HG02588 (cell line): ENCODE results near the gene UBE2I.

Experiments
- ATAC-seq: cut with Tn5 transposase; IDR thresholded peaks from one replicate; pipeline ENCODE4 v1.9.1; 2021; ENCODE audit warnings: mild to moderate bottlenecking, moderate library complexity; ENCODE audit not compliant: unreplicated experiment

UBE2I gene

DNA sequence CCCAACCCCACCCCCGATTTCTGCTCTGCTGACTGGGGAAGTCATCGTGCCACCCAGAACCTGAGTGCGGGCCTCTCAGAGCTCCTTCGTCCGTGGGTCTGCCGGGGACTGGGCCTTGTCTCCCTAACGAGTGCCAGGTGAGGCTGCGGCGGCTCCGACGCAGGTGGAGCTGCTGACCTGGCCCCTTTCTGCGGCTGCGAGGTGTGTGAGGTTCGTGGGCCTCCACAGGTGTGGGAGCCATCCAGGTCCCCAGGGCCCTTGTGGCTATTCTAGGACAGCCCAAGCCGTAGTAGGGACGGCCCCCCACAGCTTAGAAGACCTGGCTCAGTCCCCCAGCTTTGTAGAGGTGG lies 3.0 kb downstream of the UBE2I start:
- ATAC-seq: no peak

DNA sequence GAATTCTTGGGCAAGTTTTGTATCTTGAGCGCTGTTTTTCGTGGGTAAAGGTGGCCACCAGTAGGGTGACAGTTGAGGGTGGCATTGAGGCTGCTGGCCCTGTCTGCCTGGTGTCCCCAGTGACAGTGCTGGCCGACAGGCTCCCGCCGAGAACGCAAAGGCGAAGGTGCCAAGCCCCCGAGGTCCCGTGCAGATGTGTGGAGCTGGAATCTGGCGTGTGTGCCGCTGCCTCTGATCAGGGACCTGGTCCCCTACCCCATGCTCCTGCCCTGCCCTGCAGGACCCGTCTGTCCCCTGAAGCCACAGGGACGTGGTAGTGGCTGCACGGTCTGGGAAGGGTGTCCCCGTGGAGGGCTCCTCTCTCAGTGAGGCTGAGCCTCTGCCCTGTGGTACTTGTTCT lies 3.5 kb downstream of the UBE2I start:
- no peak for ATAC-seq

DNA sequence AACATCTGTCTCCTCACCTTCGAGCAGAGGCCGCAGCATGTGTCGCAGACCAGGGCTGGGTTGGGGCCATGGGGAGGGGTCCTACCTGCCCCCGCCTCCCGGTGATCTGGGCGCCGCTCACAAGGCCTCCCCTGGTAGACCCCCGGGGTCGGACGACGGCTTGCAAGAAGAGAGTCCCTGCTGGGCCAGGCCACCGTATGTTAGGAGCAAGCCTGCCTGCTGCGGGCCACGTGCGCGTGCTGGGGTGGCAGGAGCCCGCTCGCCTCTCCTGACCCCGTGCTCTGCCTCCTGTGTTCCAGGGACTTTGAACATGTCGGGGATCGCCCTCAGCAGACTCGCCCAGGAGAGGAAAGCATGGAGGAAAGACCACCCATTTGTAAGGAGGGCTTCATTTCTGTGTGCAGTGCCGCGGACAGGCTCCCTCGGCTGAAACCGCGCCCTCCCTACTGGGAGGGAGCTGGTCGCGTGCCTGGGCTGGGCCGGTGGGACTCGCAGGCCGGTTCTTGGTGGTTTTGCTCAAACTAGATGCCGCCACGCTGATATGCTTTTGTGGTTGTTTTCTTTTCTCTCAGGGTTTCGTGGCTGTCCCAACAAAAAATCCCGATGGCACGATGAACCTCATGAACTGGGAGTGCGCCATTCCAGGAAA lies 4.4 kb downstream of the UBE2I start:
- no peak for ATAC-seq

DNA sequence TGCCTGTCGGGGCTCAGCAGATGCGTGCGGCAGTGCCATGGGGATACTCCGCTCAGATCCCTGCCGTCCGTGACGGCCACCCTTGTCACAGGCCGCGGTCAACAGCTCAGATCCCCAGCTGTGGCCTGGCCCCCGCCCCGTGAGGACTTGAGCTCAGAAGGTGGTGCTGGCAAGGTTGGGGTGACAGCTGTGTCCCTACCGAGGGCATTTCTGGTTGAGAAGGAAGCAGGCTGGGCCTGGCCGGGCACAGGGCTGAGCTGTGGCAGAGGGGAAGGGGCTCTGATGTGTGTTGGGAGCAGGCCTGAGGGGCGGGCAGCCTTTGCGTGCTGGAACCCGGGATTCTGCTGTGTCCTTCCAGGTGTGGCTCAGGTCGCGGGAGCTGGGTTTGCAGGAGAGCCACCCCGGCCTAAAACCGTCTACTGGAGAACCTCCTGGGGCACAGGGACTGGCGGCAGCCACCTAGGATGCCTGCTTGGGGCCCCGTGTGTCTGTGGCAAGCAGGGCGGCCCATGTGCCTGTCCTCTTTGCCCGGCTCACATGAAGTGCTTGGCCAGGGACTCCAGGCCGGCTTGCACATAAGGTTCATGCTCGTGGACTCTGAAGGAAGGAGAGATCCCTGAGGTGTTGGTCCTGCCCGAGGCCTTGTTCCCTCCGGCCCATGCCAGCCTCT lies 5.1 kb downstream of the UBE2I start:
- no peak for ATAC-seq

DNA sequence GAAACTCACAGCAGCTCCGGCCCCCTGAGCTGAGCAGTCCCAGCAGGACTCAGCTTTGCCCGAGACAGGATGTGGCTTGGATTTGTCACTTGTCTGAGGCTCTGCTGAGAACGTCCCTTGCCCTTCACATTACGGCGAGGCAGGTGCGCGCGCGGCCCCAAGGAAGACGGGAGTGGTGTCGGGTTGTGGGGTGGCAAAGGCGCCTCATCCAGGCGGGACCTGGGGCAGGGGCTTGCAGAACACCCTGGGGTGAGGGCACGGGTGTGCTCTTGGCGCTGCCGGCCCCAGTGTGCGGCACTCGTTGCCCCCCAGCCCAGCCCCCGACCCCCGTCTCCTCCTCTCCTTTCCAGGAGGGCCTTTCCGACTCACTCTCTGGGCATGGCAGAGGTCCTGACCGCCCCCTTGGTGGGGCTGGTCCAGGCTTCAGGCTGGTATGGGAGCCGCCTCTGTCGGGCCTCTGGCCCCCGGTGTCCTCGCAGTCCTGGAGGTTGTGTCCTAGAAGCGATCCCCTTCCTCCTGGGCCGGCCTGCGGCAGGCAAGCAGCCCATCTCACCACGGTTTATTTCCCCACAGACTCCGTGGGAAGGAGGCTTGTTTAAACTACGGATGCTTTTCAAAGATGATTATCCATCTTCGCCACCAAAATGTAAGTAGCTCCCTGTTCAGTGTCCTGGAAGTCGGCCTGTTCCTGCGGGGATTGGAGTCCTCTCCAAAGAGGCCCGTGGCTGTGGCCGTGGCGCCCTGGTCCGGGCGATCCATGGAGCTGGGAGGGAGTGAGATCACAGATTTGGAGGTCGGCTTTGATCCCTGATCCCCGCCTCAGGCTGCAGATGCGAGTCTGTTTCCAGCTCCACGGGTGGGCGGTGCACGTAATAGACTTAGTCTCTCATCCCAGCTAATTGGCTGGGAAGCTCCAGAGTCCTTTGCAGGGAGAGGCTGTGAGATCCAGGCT lies 5.9 kb downstream of the UBE2I start:
- ATAC-seq: no peak

DNA sequence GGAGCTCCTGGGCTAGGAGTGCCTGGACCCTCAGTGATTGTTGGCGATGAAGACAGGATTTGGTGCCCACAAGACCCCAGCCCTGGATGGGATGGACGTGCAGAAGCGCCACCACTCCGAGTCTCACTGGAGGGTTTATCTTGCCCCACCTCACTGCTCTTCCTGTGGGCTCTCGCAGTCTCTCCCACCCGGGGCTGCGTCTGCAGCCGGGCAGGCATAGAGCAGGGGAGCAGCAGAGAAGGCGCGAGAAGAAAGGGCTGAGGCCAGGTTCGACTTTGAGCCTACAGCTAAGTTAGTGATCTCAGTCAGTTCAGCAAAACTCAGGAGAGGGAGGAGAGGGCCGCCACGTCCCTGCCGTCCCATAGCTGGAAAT lies 6.6 kb downstream of the UBE2I start:
- ATAC-seq: no peak

DNA sequence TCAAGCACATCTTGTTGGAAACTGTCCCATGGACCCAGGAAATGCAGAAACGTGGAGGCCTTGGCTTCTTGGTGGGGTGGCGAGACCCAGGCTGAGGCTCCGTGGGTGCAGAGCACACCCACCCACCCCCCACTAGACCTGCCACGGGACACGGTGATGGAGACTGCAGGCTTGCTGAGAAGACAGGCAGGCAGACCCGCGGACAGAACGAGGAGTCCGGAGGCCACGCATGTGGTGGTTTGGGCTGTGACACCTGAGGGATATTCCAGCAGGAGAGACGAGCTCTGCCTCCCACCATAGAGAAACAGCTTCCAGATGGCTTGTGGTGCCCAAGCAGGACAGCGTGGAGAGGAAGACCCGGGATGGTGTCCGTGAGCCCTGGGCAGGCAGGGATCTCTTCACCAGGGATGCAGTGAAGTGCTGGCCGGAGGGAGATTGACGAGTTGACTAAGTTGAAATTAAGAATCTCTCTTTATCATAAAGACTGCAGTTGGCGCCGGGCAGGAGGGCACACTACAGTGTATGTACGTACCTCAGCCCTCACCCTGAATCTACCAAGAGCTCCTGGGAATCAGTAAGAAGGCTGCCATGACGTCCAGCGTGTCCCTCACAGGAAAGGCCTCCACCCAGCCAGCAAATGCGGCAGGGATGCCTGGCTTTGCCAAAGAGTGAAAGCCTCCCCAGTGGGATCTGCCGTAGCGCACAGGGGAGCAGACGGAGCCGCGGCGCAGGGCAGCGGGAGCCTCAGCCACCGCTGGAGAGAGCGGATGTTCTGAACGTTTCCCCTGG lies 8.2 kb downstream of the UBE2I start:
- no peak for ATAC-seq

DNA sequence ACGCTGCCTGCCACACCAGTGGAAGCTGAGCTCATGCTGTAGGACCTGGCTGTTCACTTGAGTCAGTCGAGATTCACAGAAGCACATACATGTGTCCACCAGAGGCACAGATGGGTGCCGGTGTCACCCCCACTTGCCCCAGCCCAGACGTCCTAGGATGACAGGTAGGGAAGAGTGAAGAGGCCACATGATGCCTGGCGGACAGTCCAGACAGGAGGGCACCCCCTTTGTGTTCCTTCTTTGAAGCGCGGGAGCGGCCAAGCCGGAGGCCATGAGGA lies 8.8 kb downstream of the UBE2I start:
- no peak for ATAC-seq

DNA sequence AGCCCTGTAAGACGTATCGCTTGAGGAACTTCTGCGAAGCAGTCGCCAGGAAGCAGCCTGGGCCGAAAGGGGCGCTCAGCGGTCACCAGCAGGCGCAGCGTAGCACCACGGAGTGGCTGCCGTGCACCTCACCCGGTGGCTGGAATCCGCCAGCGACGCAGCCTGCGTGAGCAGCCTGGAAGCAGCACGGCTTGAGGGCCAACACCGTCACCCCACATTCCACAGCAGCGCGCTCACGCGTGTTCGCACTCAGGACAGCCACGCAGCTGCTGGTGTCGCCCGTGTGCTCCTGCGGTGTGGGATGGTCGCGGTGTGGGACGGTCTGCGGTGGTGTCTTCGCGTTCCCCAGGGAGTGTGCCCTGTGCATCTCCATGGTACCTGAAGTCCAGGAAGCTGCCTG lies 9.6 kb downstream of the UBE2I start:
- ATAC-seq: no peak

DNA sequence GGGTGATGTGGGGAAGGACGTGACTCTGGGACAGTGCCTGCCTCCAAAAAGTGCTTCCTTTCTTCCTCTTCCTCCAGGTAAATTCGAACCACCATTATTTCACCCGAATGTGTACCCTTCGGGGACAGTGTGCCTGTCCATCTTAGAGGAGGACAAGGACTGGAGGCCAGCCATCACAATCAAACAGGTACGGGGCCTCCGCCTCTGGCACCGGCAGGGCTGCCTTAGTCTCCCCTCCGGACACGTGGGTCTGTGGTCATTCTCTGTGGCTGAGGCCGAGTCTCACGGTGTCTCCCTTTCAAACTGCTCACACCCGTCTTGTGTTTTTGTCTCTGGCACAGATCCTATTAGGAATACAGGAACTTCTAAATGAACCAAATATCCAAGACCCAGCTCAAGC lies 10.7 kb downstream of the UBE2I start:
- no peak for ATAC-seq

DNA sequence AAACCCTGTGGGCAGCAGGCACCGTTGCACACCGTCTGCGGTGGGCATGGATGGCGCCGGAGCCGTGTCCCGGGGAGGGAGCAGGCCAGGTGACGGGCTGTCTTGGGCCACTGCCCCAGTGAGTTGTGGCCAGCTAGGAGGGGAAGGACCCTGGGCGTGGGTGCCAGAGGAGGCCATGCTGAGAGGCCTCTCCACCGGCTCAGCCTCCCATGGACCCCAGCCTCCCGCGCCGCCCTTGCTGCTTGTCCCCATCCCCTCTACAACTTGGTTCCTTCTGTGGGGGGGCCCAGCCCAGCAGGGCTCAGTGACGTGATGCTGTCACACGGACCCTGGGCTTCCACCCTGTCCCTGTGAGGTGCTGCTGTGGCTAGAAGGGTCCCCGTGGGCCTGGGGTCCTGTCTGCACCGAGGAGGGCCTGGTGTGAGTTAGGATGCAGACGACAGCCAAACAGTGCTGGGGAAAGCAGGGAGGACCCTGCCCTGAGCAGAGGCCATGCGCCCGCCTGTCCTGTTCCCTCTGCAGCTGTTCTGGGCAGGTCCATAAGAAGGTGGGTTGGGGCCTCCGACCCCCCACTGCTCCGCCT lies 11.3 kb downstream of the UBE2I start:
- ATAC-seq: no peak

DNA sequence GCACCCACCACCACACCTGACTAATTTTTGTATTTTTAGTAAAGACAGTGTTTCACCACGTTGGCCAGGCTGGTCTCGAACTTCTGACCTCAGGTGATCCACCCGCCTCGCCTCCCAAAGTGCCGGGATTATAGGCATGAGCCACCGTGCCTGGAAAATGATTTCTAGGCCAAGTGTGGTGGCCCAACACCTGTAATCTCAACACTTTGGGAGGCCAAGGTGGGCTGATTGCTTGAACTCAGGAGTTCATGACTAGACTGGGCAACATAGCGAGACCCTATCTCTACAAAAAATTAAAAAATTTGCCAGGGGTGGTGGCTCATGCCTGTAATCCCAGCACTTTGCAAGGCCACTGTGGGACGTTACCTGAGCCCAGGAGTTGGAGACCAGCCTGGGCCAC lies 13.0 kb downstream of the UBE2I start:
- ATAC-seq: no peak

DNA sequence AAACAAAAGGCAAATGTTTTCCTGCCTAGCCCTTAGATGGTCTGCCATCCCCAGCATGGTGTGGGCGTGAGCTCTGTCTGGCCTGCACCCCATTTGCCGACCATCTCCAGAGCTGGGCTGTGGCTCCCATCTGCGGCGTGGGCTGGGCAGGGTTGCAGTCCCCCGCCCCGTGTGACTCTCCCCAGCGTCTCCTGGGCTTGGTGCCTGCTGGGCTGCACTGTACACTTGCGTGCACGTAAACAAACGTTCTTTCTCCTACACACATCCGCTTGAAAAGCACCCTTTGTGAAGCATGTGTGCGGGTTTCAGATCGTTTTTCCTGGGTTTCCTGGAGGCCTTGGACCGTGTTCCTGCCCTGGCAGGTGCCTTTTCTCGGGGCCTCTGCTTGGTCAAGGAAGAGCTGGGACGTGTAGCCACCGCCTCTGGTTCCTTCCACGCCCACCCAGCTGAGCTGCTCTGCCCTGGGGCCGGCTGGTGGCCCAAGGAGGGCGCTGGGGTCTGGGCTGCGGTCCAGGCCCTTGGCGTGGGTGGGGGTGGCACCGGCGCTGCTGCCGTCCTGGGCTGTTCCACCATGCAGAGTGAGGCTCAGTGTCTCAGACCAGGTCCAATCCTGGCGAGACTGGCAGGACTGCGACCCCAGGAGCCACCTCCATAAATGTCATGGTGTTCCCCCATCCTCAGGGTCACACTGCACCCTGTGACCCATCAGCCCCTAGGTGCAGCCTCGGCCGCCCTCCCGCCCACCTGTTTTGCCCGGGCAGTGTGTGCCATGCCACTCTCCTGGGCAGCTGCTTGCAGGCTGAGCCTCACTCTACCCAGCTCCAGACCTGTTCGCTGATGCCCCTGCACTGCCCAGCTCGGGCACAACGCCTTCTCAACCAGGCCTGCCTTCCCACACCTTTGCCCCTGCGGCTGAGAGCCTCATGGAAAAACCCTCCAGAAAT lies 14.1 kb downstream of the UBE2I start:
- ATAC-seq: no peak

DNA sequence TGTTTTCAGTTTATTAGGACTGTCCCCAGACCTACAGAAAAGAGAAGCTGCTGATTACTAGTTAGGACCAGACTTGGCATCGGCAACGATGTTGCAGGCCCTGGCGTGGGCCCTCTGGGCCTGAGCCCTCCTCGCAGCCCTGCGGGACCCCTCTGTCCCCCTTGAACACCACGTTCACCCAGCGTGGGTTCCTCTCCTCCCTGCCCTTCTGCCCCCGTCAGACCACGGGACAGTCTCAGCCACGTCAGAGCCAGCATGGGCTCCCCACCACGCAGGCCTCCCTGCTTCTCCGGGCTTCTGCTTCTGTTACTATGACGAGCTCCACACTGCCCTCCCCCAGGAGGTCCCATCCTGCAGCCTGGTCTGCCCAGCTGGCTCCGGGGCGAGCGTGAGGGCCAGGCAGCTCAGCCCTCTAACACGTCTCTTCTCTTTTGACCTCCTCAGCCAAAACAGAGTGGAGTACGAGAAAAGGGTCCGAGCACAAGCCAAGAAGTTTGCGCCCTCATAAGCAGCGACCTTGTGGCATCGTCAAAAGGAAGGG lies 14.9 kb downstream of the UBE2I start:
- no peak for ATAC-seq

DNA sequence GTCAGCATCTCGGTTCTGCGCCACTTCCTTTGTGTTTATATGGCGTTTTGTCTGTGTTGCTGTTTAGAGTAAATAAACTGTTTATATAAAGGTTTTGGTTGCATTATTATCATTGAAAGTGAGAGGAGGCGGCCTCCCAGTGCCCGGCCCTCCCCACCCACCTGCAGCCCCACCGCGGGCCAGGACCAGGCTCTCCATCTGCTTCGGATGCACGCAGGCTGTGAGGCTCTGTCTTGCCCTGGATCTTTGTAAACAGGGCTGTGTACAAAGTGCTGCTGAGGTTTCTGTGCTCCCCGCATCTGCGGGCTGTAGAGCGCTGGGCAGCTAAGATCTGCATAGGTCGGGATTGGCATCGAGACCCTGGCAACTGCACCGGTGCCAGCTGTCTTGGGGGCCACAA lies 15.8 kb downstream of the UBE2I start:
- no peak for ATAC-seq

DNA sequence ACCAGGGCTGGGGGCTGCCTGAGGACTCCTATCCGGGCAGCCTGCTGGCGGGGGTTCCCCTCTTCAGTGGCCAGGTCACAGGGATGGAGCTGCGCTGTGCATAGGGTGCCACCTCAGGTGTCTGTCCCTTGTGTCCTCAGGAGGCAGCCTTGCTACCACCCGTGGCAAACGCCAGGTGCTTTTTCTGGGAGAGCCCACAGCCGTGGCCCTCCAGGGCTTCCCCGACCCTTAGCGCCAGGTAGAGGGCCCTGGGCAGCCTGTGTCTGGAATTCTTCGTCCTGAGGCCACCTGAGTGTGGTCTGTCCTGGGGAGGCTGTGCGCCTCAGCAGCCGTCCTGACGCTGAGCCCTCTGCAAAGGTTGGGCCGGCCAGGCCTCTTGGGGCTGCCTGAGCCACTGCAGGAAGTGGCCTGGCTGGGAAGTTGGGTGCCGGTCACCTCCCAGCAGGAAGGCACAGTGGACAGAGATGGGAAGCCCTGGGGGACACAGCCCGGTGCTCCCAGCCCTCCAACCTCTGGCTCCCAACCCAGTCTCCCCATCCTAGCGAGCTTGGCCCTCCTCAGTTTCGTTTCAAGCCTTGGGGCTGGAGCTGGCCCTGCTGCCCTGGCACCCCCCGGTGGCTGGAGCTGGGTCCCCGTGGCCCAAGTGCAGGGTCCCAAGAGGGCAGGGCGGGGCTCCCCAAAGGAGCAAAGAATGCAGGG lies 16.4 kb downstream of the UBE2I start:
- no peak for ATAC-seq

DNA sequence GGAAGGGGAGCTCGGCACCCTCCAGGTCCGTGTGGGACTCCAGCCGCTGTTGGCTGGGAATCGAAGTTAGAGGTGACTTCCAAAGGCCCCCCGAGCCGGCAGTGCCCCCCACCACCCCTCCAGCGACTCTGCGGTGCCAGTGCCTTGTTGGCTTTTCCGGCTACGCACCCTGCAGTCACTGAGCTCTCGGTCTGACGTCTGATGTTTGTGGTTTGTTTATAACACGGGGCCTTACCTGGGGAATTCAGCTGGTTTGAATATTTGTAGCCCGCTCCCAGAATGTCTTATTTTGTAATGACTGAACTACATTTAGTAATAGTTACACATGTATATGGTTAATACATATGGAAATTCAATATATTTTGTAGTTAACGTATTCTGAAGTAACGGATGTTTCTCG lies 17.0 kb downstream of the UBE2I start:
- ATAC-seq: no peak

DNA sequence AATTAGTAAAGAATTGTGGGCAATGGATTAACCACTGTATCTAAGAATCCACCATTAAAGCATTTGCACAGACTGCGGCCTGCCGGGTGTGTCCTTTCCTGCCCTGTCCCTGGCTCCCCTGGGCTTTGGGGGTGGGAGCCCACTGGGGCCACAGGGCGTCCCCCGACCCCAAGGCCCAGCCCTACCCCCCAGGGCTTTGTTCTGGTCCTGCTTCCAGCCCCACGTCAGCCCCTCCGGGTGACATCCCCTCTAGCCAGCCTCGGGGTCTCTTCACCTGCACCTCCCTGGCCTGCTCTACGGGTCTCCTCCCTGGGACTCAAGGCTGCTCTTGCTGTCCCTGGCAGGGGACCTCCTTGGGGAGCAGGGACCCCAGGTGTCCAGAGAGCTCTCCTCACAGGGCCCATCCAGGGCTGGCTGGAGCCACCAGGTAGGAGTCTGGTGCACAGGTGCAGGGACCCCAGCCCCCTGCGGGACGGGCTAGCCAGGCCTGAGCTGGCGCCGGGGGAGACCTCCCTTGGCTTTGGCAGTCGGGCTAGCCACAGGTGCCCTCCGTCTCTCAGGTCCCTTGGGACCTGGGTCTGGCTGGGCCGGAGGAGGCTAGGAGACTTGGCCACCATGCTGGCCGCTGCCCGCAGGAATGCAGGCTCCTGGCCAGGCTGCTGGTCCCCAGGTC lies 17.6 kb downstream of the UBE2I start:
- ATAC-seq: no peak

DNA sequence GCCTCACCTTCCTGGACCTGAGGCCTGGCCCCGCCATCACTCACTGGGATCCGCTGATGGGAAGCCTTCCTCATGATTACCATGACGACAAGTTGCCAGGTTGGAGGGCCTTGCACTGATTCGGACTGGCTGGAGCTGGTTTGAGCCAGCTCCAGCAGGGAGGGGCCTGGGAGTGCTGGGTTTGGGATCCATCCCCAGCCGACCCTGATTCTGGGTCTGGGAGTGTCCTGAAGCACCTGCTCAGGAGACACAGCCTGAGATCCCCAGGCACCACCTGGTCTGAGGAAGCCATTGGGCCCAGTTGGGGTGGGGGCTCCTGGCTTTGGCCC lies 18.1 kb downstream of the UBE2I start:
- ATAC-seq: no peak
